GM21529 (cell line): ENCODE data around the gene FBXL12.
"Not testable (repeated sequence)": the region's sequence is repeated elsewhere in the genome, so short reads cannot be mapped to it uniquely, and the experiment has no call there.

Experiments used
- ATAC-seq: cut with Tn5 transposase; IDR thresholded peaks from one replicate; pipeline ENCODE4 v1.9.1; 2021; ENCODE audit not compliant: unreplicated experiment

FBXL12 gene

DNA sequence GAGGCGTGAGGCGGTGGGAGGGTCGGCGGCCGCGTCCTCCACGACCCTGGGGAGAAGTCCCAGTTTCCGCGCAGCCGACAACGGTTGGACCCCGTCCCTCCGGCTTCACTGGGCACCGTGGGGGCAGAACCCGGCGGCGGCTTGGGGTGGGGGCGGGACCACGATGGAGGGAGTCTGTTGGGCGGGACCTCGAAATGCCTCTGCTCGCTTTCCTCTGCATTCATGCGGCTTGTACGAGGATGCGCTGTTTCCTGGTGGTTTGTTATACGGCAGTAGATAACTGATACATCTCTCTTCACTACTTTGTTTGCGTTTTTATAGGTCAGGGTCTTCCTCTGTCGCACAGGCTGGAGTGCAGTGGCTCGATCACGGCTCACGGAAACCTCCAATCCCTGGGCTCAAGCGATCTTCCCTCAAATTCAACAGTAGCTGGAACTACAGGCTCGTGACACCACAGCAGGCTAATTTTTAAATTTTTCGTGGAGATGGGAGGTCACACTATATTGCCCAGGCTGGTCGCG, 25.7 kb downstream of the FBXL12 start:
- ATAC-seq, result peak; percentile 9

DNA sequence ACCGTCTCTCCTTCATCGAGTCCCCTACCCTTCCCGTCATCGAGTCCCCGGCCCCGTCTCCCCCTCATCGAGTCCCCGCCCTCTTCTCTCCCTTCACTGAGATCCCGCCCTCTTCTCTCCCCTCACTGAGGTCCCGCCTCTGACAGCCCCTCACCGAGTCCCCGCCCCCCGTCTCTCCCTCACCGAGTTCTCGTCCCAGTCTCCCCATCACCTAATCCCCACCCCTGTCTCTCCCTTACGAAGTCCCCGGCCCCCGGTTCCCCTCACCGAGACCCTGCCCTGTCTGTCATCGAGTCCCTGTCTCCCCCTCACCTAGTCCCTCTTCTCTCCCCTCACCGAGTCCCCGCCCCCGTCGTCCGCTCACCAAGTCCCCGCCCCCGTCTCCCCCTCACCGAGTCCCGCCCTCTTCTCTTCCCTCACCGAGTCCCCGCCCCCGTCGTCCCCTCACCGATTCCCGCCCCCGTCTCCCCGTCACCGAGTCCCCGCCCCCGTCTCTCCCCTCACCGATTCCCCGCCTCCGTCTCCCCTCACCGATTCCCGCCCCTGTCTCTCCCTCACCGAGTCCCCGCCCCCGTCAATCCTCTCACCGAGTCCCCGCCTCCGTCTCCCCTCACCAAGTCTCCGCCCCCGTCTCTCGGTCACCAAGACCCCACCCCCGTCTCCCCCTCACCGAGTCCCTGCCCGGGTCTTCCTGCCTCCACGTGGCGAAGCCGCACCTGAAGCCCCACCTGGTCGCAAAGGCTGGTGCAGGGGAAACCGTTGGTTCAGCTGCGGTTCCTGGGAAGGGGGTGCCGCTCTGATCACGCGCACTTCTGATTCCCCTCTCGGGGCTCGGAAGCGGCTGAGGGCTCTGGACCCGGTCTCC, 26.4 kb downstream of the FBXL12 start:
- peak; percentile 38 for ATAC-seq

- ATAC-seq, result peak; percentile 42
Measured at GRCh38 chr19:9791552-9792205, 27.2 kb downstream of the FBXL12 start.

DNA sequence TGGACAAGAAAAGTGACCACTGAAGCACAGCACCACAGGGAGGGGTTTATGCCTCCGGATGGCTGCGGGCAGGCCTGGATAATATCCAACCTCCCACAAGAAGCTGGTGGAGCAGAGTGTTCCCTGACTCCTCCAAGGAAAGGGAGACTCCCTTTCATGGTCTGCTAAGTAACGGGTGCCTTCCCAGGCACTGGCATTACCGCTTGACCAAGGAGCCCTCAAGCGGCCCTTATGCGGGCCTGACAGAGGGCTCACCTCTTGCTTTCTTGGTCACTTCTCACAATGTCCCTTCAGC, 27.9 kb downstream of the FBXL12 start:
- not testable (repeated sequence) for ATAC-seq

GRCh38 chr19:9789579-9789978, 29.3 kb downstream of the FBXL12 start:
- ATAC-seq, result not testable (repeated sequence)

DNA sequence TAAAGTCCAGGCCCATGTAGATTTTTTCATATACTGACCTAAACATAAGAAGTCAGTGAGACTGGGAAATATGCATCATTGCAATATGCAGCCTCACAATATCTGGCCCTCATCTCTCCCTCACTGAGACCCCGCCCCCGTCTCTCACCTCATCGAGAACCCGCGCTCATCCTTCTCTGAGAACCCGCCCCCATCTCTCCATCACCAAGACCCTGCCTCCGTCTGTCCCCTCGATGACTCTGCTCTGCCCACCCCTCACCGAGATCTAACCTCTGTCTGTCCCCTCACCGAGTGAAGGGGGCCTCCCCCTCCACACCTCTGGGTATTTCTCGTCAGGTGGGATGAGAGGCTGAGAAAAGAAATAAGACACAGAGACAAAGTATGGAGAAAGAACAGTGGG, 29.8 kb downstream of the FBXL12 start:
- no peak for ATAC-seq

- not testable (repeated sequence) for ATAC-seq
Measured at GRCh38 chr19:9788604-9789003, 30.3 kb downstream of the FBXL12 start.

- no peak for ATAC-seq
Measured at GRCh38 chr19:9786819-9787218, 32.1 kb downstream of the FBXL12 start.

- no peak for ATAC-seq
Measured at GRCh38 chr19:9786342-9786741, 32.5 kb downstream of the FBXL12 start.

DNA sequence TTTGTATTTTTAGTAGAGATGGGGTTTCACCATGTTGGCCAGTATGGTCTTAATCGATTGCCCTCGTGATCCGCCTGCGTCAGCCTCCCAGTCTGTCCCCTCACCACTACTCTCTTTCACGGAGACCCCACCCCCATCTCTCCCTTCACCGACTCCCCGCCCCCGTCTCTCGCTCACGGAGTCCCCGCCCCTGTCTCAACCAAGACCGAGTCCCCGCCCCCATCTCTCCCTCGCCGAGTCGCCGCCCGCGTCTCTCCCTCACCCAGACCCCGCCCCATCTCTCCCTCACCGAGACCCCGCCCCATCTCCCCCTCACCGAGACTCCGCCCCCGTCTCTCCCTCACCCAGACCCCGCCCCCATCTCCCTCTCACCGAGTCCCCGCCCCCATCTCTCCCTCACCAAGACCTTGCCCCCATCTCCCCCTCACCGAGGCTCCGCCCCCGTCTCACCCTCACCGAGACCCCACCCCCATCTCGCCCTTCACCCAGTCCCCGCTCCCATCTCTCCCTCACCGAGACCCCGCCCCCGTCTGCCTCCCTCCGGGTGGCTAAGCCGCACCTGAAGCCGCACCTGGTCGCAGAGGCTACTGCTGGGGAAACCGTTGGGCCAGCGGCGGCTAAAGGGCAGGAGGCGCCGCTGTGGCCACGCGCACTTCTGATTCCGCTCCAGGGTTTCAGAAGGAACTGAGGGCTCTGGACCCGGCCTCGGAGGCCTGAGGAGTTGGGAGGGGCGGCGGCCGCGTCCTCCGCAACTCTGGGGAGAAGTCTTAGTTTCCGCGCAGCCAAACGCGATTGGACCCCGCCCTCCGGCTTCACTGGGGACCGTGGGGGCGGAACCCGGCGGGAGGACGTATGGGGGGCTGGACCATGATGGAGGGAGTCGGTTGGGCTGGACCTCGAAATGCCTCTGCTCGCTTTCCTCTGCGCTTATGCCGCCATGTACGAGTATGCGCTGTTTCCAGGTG, 33.2 kb downstream of the FBXL12 start:
- ATAC-seq, result peak; percentile 67

DNA sequence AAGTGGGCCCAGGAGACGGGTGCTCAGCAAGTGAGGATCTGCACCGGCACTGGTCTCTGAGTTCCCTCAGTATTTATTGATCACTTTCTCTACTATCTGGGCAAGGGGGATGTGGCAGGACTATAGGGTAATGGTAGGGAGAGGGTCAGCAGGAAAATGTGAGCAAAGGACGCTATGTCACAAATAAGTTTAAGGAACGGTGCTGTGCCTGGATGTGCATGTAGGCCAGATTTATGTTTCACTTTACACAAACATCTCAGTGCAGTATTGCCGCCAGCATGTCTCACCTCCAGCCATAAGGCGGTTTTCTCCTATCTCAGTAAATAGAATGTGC, 34.7 kb downstream of the FBXL12 start:
- ATAC-seq, result not testable (repeated sequence)

GRCh38 chr19:9782338-9782737, 36.5 kb downstream of the FBXL12 start:
- ATAC-seq, result no peak

DNA sequence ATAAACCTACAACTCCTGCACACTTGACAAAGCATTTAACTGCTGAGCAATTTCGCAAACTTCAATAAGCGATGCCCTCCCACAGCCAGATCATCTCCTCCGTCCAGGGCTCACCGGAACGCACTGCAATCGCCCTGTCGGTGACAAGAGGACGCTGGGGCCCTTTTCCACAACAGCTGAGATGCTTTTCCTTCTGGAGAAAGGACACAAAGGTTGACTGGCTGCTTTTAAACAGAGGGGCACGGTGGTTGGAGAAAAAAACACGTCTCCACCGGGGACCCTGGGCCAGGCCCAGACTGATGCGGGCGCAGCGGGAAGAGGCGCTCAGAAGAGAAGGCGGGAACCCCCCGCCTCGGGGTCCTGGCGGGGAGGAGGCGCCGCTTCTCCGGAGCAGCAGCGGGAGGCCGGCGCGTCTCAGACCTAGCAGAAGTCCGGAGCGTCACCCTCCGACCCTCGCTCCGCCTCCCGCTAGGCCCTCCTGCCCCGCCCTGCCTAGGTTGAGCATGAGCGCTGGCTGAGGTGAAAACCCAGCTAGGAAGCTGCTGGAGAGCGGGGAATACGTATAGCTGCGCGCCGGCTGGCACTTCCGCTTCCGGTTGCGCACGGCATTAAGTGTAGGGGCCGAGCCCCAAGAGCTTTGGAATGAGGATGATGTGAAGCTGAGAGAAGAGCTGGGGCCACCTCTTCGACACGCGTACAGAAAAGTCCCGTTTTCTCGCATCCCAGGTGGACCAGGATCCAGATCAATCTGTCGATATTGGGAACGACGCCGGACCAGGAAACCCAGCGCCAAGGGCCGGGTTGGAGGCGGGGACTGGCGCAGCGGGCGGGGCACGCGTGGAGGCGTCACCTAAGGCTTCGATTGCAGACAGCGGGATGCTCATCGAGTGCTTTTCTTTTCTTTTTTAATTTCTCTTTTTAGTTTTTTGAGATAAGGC, 50.4 kb downstream of the FBXL12 start, which contains the start of gene ZNF846:
TSS of gene ZNF846 (minus strand) at position 564 of the 938 bp plus-strand sequence. CDS start 3,788 bp downstream, outside the sequence.
- ATAC-seq, result peak; percentile 97
